ENCODE results near the gene MBOAT1.

DNA sequence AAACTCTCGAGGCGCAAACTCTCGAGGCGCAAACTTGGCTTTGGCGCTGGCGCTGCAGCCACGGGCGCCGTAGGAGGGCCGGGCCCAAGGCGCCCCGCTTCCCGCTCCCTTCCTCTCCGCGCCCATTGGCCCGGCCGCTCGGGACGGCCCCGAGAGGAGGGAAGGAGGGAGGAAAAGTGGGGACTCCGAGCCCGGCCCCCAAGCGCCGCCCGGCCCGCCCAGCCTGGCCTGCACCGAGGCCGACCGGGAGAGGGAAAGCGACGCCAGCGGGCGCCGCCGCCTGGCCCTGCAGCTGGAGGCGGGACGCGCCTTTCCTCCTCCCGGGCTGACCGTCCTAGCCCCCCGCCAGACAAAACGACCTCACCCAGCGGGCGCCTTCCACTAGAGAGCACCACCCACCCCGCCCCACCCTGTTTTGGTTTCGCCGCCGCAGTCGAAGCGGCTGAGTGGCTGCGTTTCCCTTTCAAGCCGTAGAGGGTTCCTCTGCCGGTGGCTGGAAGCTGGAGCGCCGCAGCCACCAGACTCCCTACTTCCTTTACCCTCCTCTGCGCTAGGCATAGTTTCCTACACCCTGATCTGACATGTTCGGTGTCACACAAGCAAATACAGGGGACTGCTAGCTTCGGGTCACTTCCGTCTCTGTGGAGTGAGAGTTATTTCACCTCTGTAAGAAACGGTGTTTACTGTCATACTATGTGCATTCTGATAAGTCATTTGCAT is at the start of gene MBOAT1:
- TF ChIP-seq POLR2AphosphoS5 (IDR thresholded peaks at IDR 0.05) = peak; percentile 71 to 87 (median 83)
- TF ChIP-seq, protein P1, sequence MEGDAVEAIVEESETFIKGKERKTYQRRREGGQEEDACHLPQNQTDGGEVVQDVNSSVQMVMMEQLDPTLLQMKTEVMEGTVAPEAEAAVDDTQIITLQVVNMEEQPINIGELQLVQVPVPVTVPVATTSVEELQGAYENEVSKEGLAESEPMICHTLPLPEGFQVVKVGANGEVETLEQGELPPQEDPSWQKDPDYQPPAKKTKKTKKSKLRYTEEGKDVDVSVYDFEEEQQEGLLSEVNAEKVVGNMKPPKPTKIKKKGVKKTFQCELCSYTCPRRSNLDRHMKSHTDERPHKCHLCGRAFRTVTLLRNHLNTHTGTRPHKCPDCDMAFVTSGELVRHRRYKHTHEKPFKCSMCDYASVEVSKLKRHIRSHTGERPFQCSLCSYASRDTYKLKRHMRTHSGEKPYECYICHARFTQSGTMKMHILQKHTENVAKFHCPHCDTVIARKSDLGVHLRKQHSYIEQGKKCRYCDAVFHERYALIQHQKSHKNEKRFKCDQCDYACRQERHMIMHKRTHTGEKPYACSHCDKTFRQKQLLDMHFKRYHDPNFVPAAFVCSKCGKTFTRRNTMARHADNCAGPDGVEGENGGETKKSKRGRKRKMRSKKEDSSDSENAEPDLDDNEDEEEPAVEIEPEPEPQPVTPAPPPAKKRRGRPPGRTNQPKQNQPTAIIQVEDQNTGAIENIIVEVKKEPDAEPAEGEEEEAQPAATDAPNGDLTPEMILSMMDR (IDR thresholded peaks at IDR 0.05 in 8 of 11, conservative IDR thresholded peaks at IDR 0.05 in 3 of 11) = peak in 3 of 11 experiments; percentile 30 to 48 (median 33)
- TF ChIP-seq POLR2A (IDR thresholded peaks at IDR 0.05) = peak in 1 of 3 donors; percentile 42
